Cardiac septum (tissue), 1 donor: ENCODE measurements around the gene NCKAP5. TPM values are rescaled to one million over a fixed set of nuclear protein-coding genes. Genes with fewer than 3 reads are reported as not detected.

ENCODE experiments used
- DNase-seq: peaks from one replicate; pipeline ENCODE4 v3.0.0-alpha.2; 2020; ENCODE audit warnings: low spot score
- intact Hi-C: fragments of 100-400 bp; cut with DNase I; formaldehyde crosslinking; loops from one replicate; pipeline ENCODE4 v1.14.0; 2022
- long read RNA-seq: library from polyadenylated mRNA; unstranded; transcript quantifications from one replicate; pipeline ENCODE4 v2.0.0, GENCODE V29; 2021
- total RNA-seq: library from RNA; stranded (reverse); fragmentation: NEBNext Ultra II Directional; extraction: Animal tissue kit (Norgen Biotek cat#: 25700); gene quantifications from one replicate; pipeline ENCODE4 v1.2.1, GENCODE V29; 2021
- donor health status: DM: no; HTN: no; CAD: no.

Gene NCKAP5
- 10.6 TPM for total RNA-seq
- long read RNA-seq, partial matches to known transcripts, result 1 of 21 reads
- long read RNA-seq, other reads (novel, unspliced or antisense), result 20 of 21 reads

DNA sequence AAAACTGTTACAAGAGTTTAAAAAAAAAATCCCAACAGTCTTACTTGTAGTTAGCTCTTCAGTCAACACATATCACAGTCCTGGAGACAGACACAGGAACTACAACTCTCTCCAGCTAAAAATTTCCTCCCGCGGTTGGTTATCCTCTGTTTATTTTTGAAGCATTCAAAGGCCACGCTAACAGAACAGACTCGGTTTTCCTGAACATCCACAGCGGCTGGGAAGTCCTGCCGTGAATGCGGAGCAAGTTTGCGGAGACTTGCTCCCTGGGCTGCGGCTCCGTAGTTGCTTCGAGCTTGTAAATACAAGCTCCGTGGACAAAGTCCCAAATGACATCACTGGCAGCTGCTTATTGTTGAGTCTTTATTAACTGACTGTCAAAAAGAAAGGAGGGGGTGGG, at the start of gene NCKAP5:
Gene NCKAP5, minus strand, starts transcription at position 292 of the 400 bp plus-strand sequence. CDS start 50,937 bp downstream, outside the sequence.
- no peak for DNase-seq
- intact Hi-C loops, result loop anchor here (5.0 to 10.0 kb wide), 3 partner anchors 104 to 303 kb away; no protein-coding TSS in a partner anchor

DNA sequence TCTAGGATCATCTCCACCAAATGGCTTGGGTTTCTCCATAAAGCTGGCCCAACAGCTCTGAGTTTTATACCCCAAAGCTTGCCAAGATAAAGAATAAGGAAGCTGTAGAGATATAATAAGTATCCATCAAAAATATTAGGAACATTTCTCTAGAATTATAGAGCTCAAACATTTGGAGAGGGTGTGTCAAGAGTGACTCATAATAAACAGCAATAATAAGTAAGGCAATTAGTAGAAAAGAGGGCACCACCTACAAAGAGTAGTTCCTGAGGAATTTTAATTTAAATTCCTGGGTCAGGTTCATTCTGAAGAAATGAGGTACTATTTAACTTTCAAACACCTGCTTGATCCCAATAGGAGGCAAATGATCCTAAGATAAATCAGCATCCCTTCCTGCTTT, 41.4 kb upstream of the NCKAP5 start:
- no peak for DNase-seq
- intact Hi-C loops, result no loop called here

GRCh38 chr2:133608291-133608690, 40.0 kb upstream of the NCKAP5 start:
- intact Hi-C loops, result no loop called here
- no peak for DNase-seq

GRCh38 chr2:133607679-133608078, 39.4 kb upstream of the NCKAP5 start:
- intact Hi-C loops, result no loop called here
- no peak for DNase-seq

DNA sequence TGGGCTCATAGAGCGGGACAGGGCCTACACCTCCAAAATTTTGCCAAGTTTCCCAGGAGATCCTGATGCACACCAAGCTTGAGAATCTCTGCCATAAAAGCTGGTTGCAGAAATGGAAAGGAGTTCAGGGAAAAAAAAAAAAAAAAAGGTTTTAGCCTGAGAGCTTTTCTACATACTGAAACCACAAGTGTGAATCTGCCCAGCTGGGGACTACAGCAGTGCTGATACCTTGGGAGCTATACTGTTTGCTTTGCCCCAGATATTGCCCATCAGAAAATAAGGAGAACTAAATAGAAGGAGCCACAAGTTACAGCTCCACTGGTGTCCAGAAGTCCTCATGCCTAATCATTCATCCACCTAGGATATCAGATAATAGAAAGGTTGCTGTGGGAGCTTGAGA, 38.4 kb upstream of the NCKAP5 start:
- no peak for DNase-seq
- intact Hi-C loops, result no loop called here

DNA sequence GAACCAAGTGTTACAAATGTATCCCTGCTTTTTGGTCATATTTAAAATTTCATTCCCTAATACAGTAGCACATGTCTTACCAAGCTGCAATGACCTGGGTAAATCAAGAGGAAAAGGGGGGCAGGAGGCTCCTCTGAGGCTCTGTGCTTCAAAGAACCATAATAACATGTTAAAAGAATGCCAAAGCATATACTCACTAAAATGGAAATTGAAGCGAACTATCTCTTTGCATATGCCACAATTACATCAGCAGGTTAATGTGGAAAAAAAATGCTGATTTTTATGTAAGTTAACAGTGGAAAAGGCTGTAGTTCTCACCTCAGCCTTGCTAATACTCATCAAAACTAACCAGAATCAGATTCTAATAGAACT, 37.5 kb upstream of the NCKAP5 start:
- intact Hi-C loops, result no loop called here

GRCh38 chr2:133605011-133605765, 36.9 kb upstream of the NCKAP5 start:
- intact Hi-C loops, result no loop called here
- DNase-seq, result no peak

More for the DNA sequence above, 37.5 kb upstream of the NCKAP5 start:
- DNase-seq, result no peak

DNA sequence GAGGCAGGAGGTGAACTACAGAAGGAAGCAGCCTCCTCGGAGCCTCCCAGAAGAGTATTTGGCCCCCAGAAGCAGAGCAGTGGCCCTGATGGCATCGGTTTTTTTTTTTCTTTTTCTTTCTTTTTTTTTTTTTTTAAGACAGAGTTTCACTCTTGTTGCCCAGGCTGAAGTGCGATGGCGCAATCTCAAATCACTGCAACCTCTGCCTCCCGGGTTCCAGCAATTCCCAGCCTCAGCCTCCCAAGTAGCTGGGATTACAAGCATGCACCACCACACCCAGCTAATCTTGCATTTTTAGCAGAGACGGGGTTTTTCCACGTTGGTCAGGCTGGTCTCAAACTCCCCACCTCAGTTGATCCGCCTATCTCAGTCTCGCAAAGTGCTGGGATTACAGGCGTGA, 34.8 kb upstream of the NCKAP5 start:
- no peak for DNase-seq
- intact Hi-C loops, result no loop called here

GRCh38 chr2:133602538-133602937, 34.3 kb upstream of the NCKAP5 start:
- intact Hi-C loops, result no loop called here
- DNase-seq, result no peak

DNA sequence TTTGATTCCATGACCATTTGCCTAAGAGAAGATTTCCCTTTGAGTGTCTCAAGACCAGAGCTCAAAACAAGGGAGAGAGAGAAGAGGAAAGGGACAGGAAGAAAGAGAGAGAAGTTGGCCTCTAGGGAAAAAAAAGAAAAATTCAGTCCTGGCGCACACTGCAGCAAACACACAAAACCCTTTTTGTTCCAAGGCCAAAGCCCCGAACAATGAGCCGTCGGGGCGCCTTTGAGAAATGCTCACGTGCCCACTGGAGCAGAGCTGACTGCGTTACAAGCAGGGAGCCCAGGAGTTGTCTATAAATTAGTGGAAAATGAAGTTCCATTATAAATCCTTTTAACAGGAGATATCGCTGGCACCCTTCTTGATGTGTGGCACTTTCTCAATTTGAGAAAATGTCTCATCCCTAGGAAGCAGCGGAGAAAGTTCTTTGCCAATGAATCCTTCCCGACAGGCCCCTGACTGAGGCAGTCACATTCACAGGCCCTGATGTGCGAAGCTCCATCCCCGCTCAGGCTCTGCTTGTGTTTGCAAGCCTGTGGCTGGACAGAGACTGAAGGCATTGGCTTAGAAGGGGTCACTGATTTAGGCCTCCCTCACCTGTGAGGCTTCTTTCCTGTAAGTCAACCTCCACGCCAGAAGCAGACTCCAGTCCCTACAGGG, 32.1 kb upstream of the NCKAP5 start:
- no peak for DNase-seq
- intact Hi-C loops, result no loop called here

GRCh38 chr2:133599811-133600210, 31.5 kb upstream of the NCKAP5 start:
- intact Hi-C loops, result loop anchor here (10.0 kb wide), 1 partner anchor 75 kb away; no protein-coding TSS in a partner anchor
- no peak for DNase-seq

DNA sequence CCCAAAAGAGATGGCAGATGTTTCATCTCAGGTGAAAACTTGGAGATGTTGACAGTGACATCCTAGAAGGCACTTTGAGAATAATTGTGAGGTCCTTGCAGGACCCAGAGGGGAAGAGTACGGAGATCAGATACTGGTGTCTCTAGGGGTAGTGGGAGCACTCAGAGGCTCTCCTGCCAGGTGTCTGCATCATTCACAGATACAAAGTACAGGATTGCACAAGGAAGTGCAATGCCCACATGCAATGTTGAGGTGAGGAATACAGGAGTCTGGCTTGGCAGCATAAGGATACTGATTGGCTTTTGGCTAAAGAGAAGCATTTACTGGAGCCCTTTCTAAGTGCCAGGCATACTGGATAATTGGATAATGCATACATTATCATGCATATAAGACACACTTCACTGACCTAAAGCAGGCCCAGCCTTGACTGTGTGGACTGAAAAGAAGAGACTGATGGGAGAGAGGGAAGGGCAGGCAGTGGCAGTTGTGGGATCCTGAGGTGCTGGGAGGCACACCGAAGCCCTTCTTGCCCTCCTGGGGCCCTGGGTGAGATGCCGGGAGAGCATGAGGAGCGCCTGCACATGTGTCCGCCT, 31.0 kb upstream of the NCKAP5 start:
- intact Hi-C loops, result loop anchor here (10.0 kb wide), 1 partner anchor 75 kb away; no protein-coding TSS in a partner anchor
- DNase-seq, result no peak

GRCh38 chr2:133598769-133599168, 30.5 kb upstream of the NCKAP5 start:
- intact Hi-C loops, result loop anchor here (10.0 kb wide), 1 partner anchor 76 kb away; no protein-coding TSS in a partner anchor
- DNase-seq, result no peak

GRCh38 chr2:133596701-133597393, 28.6 kb upstream of the NCKAP5 start:
- intact Hi-C loops, result loop anchor here (10.0 kb wide), 1 partner anchor 78 kb away; no protein-coding TSS in a partner anchor
- no peak for DNase-seq

DNA sequence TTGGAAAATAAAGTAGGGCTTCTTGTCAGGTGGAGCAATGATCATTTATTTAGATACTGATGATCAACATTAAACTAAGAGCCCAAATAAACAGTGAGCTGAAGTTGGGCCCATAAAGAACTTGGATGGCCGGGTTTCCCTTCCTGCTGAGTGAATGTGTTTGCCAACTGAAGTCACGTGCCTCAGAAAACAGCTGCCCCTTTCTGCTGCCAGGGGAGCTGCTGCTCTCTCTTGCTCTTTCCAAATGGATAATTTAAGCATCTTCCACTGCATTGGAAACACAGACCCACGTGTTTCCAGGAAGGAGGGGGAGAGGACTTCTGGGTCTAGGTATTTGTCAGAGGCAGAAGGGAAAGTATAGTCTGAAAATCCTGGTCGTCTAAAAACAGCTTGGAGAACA, 22.9 kb upstream of the NCKAP5 start:
- no peak for DNase-seq
- intact Hi-C loops, result loop anchor here (5.0 to 10.0 kb wide), 2 partner anchors 84 to 176 kb away; no protein-coding TSS in a partner anchor

DNA sequence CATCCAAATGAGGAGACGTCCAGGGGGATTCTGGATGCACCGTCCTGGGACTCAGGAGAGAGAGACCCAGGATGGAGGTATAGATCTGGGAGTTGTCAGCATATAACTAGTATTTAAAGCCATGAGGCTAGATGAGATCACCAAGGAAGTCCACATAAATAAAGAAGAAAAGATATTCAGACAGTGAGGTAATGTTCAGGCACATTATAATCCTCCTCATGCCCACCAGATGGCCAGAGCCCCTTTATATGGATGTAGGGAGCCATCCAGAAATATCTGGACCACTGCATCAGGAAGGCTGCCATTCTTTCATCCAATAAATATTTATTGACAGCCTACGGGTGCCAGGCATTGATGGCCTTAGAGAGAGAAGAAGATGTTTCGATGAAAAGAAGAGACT, 21.2 kb upstream of the NCKAP5 start:
- DNase-seq, result no peak
- intact Hi-C loops, result no loop called here

DNA sequence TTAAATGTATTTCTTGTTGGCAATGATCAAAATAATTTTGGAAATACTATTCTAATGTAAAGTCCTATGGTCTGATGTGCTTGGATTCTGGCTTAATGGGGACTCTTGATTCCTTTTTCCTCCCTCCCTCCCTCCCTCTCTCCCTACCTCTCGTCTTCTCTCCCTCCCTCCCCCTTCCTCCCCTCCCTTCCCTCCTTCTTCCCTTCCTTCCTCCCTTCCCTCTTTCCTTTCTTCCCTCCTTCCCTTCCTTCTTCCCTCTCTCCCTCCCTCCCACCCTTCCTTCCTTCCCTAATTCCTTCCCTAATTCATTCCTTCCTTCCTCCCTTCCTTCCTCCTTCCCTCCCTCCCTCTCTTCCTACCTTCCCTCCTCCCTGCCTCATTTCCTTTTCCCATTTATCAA, 19.9 kb upstream of the NCKAP5 start:
- intact Hi-C loops, result no loop called here
- no peak for DNase-seq

GRCh38 chr2:133586978-133587377, 18.7 kb upstream of the NCKAP5 start:
- intact Hi-C loops, result no loop called here
- DNase-seq, result no peak

GRCh38 chr2:133581010-133581760, 12.9 kb upstream of the NCKAP5 start:
- DNase-seq, result no peak
- intact Hi-C loops, result no loop called here
